GM23248 (cell line): Measurements from ENCODE around the gene PDE4B. TPM values are rescaled to one million over a fixed set of nuclear protein-coding genes. Genes with fewer than 3 reads are reported as not detected.
"Not testable (repeated sequence)": the region's sequence is repeated elsewhere in the genome, so short reads cannot be mapped to it uniquely, and the experiment has no call there.

ENCODE experiments used
- DNase-seq: peaks from one replicate; pipeline ENCODE4 v3.0.0-alpha.2; 2015
- H2AFZ ChIP-seq: fragments of 200-600 bp; sonication (generic); 2 replicates; pipeline ENCODE4 v1.6.1; 2016; ENCODE audit warnings: antibody characterized with exemption
- H3F3A ChIP-seq: fragments of 200-600 bp; sonication (generic); 2 replicates; pipeline ENCODE4 v1.6.1; 2016; ENCODE audit warnings: mild to moderate bottlenecking, antibody characterized with exemption, mixed run types; ENCODE audit not compliant: insufficient read depth
- H3K27ac ChIP-seq: fragments of 200-600 bp; sonication (generic); 2 replicates; pipeline ENCODE4 v1.5.1; 2016; ENCODE audit warnings: mild to moderate bottlenecking
- H3K27me3 ChIP-seq: fragments of 200-600 bp; sonication (generic); replicated peaks from 2 replicates; pipeline ENCODE4 v1.6.1; 2016; ENCODE audit warnings: mild to moderate bottlenecking; ENCODE audit not compliant: insufficient read depth
- H3K36me3 ChIP-seq: fragments of 200-600 bp; sonication (generic); 2 replicates; pipeline ENCODE4 v1.6.1; 2016; ENCODE audit warnings: low read depth, mild to moderate bottlenecking
- H3K4me1 ChIP-seq: fragments of 200-600 bp; sonication (generic); 2 replicates; pipeline ENCODE4 v1.6.1; 2016; ENCODE audit warnings: mild to moderate bottlenecking; ENCODE audit not compliant: insufficient read depth
- H3K4me2 ChIP-seq: fragments of 200-600 bp; sonication (generic); one replicate; pipeline ENCODE4 v1.6.1; 2016; ENCODE audit warnings: mild to moderate bottlenecking; ENCODE audit not compliant: unreplicated experiment
- H3K4me3 ChIP-seq: fragments of 200-600 bp; sonication (generic); 2 replicates; pipeline ENCODE4 v1.5.1; 2016; ENCODE audit warnings: mild to moderate bottlenecking
- H3K79me2 ChIP-seq: fragments of 200-600 bp; sonication (generic); 2 replicates; pipeline ENCODE4 v1.6.1; 2016; ENCODE audit warnings: mild to moderate bottlenecking; ENCODE audit not compliant: insufficient read depth
- H3K9ac ChIP-seq: fragments of 200-600 bp; sonication (generic); 2 replicates; pipeline ENCODE4 v1.6.1; 2016; ENCODE audit warnings: mild to moderate bottlenecking
- H3K9me2 ChIP-seq: fragments of 200-600 bp; sonication (generic); 2 replicates; pipeline ENCODE4 v1.6.1; 2016; ENCODE audit warnings: mixed run types, mild to moderate bottlenecking, moderate library complexity; ENCODE audit not compliant: insufficient read depth
- H3K9me3 ChIP-seq: fragments of 200-600 bp; sonication (generic); one replicate; pipeline ENCODE4 v1.6.1; 2017; ENCODE audit warnings: low read depth
- H4K20me1 ChIP-seq: fragments of 200-600 bp; sonication (generic); 2 replicates; pipeline ENCODE4 v1.6.0; 2016; ENCODE audit not compliant: insufficient read depth
- EZH2 ChIP-seq: fragments of 200-600 bp; sonication (generic); IDR thresholded peaks from 2 replicates; pipeline ENCODE4 v1.6.1; 2018; ENCODE audit warnings: antibody characterized with exemption, mild to moderate bottlenecking; ENCODE audit not compliant: insufficient read depth, poor library complexity, severe bottlenecking
- EZH2phosphoT487 ChIP-seq: fragments of 200-600 bp; sonication (generic); IDR thresholded peaks from 2 replicates; pipeline ENCODE4 v1.6.1; 2018; ENCODE audit warnings: antibody characterized with exemption, moderate library complexity, mild to moderate bottlenecking, low read depth; ENCODE audit not compliant: insufficient read depth
- WGBS, 2 experiments: methylation state at CpG; one replicate each; pipeline ENCODE4 v1.1.6; 2015 to 2017; ENCODE audit warnings: low lambda C conversion rate in 2 of 2, low coverage in 1 of 2; ENCODE audit errors: missing lambda C conversion rate in 2 of 2; 5-methylcytosine and 5-hydroxymethylcytosine counted together
- in situ Hi-C: fragments of 300-500 bp; cut with MboI; formaldehyde crosslinking; loops from 2 replicates; pipeline ENCODE4 v1.15.0; 2020
- polyA plus RNA-seq: library from polyadenylated mRNA; unstranded; fragments of >200 nt; fragmentation: Nextera tagmentation; extraction: Ambion mirVana; gene quantifications from 2 replicates; pipeline ENCODE4 v1.2.1, GENCODE V29; 2016
- total RNA-seq: library from RNA; depleted of rRNA; stranded (reverse); fragments of >200 nt; shearing (Covaris generic); gene quantifications from 2 replicates; pipeline ENCODE4 v1.2.3, GENCODE V29; 2014

The PDE4B gene
- total and polyA plus RNA-seq, 2 experiments from 2014 or later: 19.9 to 36.2 TPM

GRCh38 chr1:66055092-66055491 lies 262.4 kb downstream of the PDE4B start:
- in situ Hi-C loops: no loop called here
- H3K27ac ChIP-seq: no peak overlapping the region
- no peaks in the 10 kb centered on the region for H3K9me3 ChIP-seq
- no peaks in the 10 kb centered on the region for H4K20me1 ChIP-seq
- H3K36me3 ChIP-seq: no peaks in the 10 kb centered on the region
- DNase-seq: no peak
- no peak overlapping the region for H3K4me3 ChIP-seq
- no peaks in the 10 kb centered on the region for H3F3A ChIP-seq
- H2AFZ ChIP-seq: no peak overlapping the region
- H3K9ac ChIP-seq: no peak overlapping the region
- WGBS, 2 experiments: 84 to 88% methylated on average over 3 of the region's 3 CpGs
- H3K79me2 ChIP-seq: no peaks in the 10 kb centered on the region
- TF ChIP-seq EZH2phosphoT487 (no peak), EZH2 (no peak)
- no peaks in the 10 kb centered on the region for H3K27me3 ChIP-seq
- no peak overlapping the region for H3K4me2 ChIP-seq
- H3K9me2 ChIP-seq: no peaks in the 10 kb centered on the region
- no peaks in the 10 kb centered on the region for H3K4me1 ChIP-seq

DNA sequence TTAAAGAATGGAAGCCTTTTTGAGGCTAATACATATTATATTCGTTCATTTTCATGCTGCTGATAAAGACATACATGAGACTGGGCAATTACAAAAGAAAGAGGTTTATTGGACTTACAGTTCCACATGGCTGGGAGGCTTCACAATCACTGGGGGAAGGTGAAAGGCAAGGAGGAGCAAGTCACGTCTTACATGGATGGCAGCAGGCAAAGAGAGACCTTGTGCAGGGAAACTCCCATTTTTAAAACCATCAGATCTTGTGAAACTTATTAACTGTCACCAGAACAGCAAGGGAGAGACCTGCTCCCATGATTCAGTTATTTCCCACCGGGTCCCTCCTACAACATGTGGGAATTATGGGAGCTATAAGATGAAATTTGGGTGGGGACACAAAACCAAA lies 264.8 kb downstream of the PDE4B start:
- H3F3A ChIP-seq, H3K79me2 ChIP-seq, H4K20me1 ChIP-seq, H3K9me3 ChIP-seq, H3K27me3 ChIP-seq, in situ Hi-C loops, H3K9me2 ChIP-seq, H3K27ac ChIP-seq, H3K9ac ChIP-seq, H3K4me2 ChIP-seq, H3K4me1 ChIP-seq, H2AFZ ChIP-seq, H3K36me3 ChIP-seq, DNase-seq, H3K4me3 ChIP-seq: not testable (repeated sequence)
- WGBS, 2 experiments: 26 to 34% methylated on average over 3 of the region's 3 CpGs

DNA sequence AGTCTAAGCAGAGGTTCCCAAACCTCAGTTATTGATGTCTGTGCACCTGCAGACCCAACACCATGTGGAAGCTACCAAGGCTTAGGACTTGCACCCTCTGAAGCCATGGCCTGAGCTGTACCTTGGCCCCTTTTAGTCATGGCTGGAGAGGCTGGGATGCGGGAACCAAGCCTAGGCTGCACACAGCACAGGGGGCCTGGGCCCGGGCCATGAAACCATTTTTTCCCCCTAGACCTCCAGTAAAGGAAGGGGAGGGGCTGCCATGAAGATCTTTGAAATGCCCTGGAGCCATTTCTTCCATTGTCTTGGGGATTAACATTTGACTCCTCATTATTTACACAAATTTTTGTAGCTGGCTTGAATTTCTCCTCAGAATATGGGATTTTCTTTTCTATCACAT lies 265.9 kb downstream of the PDE4B start:
- no peaks in the 10 kb centered on the region for H3K27me3 ChIP-seq
- H3K9me3 ChIP-seq: no peaks in the 10 kb centered on the region
- no peaks in the 10 kb centered on the region for H3K79me2 ChIP-seq
- TF ChIP-seq EZH2 (no peak), EZH2phosphoT487 (no peak)
- H3K36me3 ChIP-seq: no peaks in the 10 kb centered on the region
- no peaks in the 10 kb centered on the region for H3K4me1 ChIP-seq
- no peaks in the 10 kb centered on the region for H3F3A ChIP-seq
- no peaks in the 10 kb centered on the region for H4K20me1 ChIP-seq
- 51 to 64% methylated on average over 2 of the region's 2 CpGs for WGBS, 2 experiments
- H3K27ac ChIP-seq: no peak overlapping the region
- H3K4me3 ChIP-seq: no peak overlapping the region
- H3K4me2 ChIP-seq: no peak overlapping the region
- no peak for DNase-seq
- H3K9ac ChIP-seq: no peak overlapping the region
- no peak overlapping the region for H2AFZ ChIP-seq
- H3K9me2 ChIP-seq: no peaks in the 10 kb centered on the region
- in situ Hi-C loops: no loop called here

GRCh38 chr1:66067219-66067618 lies 274.5 kb downstream of the PDE4B start:
- DNase-seq, H3K79me2 ChIP-seq, H3K27ac ChIP-seq, H3K9me3 ChIP-seq, H2AFZ ChIP-seq, H3K27me3 ChIP-seq, H3K36me3 ChIP-seq, H3K4me3 ChIP-seq, H3K9ac ChIP-seq, H3K9me2 ChIP-seq, H3K4me2 ChIP-seq, H3F3A ChIP-seq, H3K4me1 ChIP-seq, in situ Hi-C loops, H4K20me1 ChIP-seq: not testable (repeated sequence)
- WGBS, 2 experiments: 59 to 62% methylated on average over 3 of the region's 4 CpGs

- no peak overlapping the region for H3K9ac ChIP-seq
- no peaks in the 10 kb centered on the region for H3K4me1 ChIP-seq
- in situ Hi-C loops: no loop called here
- no peaks in the 10 kb centered on the region for H3F3A ChIP-seq
- TF ChIP-seq EZH2: no peak
- no peak for TF ChIP-seq EZH2phosphoT487
- H2AFZ ChIP-seq: no peak overlapping the region
- no peak for DNase-seq
- H4K20me1 ChIP-seq: no peaks in the 10 kb centered on the region
- H3K4me2 ChIP-seq: no peak overlapping the region
- H3K27me3 ChIP-seq: no peaks in the 10 kb centered on the region
- no peak overlapping the region for H3K4me3 ChIP-seq
- H3K9me3 ChIP-seq: no peaks in the 10 kb centered on the region
- H3K36me3 ChIP-seq: no peaks in the 10 kb centered on the region
- no peaks in the 10 kb centered on the region for H3K79me2 ChIP-seq
- H3K27ac ChIP-seq: no peak overlapping the region
- no peaks in the 10 kb centered on the region for H3K9me2 ChIP-seq
- 21 to 24% methylated on average over 4 of the region's 4 CpGs for WGBS, 2 experiments
Measured at GRCh38 chr1:66069976-66070876, 277.5 kb downstream of the PDE4B start.
